Endothelial cell of umbilical vein (primary cell): ENCODE measurements around the gene ZBTB17.

ENCODE experiments used
- POLR2A ChIP-seq: IDR thresholded peaks from 2 replicates; pipeline ENCODE4 v1.6.1; 2012; ENCODE audit warnings: low read depth, mild to moderate bottlenecking, control low read depth, low read length
- POLR2AphosphoS5 ChIP-seq: IDR thresholded peaks from 2 replicates; pipeline ENCODE4 v1.6.1; 2012; ENCODE audit warnings: low read depth, mild to moderate bottlenecking, control low read depth, low read length, moderate library complexity; ENCODE audit not compliant: insufficient read depth
- TF ChIP-seq, protein P1 (sequence below), 2 donors: IDR thresholded peaks; 1 replicate in 1 of 2; 2 replicates in 1 of 2; pipeline ENCODE4 v1.5.1; 2011; ENCODE audit warnings: low read length in 2 of 2, mild to moderate bottlenecking in 2 of 2, moderate library complexity in 2 of 2, control low read depth in 1 of 2, inconsistent platforms in 1 of 2, low read depth in 1 of 2; ENCODE audit not compliant: insufficient read depth in 1 of 2; ENCODE audit errors: extremely low read depth in 1 of 2
- TF ChIP-seq, protein P2 (sequence below): IDR thresholded peaks from 2 replicates; pipeline ENCODE4 v1.6.1; 2011; ENCODE audit not compliant: insufficient read depth, insufficient read length

DNA sequence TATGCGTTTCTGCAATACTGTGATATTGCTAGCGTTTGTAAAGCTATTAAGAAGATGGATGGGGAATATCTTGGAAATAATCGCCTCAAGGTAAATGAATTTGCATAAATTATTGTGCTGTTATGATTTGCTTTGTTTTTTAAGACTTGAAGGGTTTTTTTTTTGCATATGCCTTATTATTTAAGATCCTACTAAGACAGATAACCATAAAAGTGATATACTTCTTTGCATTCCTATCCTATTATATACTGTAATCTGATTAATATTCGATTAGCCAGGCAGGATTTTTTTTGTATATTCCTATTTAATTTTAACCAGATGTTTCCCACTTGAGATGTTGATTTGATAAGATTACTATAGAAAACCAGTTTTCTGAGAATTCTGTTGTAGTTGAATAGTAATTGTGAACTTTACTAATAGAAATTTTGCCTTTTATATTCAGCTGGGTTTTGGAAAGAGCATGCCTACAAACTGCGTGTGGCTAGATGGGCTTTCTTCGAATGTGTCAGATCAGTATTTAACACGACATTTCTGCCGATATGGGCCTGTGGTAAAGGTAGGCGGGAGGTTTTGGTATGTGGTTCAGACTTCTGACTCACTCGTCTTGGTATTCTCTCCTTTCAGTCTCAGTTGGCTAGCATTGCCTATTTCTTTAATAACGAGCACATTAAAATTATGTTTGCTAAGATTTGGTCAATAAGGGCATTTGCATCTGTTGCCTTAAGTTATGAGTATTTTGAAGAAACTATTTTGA lies 56.8 kb downstream of the ZBTB17 start:
- TF ChIP-seq, protein P1, sequence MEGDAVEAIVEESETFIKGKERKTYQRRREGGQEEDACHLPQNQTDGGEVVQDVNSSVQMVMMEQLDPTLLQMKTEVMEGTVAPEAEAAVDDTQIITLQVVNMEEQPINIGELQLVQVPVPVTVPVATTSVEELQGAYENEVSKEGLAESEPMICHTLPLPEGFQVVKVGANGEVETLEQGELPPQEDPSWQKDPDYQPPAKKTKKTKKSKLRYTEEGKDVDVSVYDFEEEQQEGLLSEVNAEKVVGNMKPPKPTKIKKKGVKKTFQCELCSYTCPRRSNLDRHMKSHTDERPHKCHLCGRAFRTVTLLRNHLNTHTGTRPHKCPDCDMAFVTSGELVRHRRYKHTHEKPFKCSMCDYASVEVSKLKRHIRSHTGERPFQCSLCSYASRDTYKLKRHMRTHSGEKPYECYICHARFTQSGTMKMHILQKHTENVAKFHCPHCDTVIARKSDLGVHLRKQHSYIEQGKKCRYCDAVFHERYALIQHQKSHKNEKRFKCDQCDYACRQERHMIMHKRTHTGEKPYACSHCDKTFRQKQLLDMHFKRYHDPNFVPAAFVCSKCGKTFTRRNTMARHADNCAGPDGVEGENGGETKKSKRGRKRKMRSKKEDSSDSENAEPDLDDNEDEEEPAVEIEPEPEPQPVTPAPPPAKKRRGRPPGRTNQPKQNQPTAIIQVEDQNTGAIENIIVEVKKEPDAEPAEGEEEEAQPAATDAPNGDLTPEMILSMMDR (IDR thresholded peaks at IDR 0.05; ENCODE audit: extremely low read depth in 1 of 2, insufficient read depth in 1 of 2, low read depth in 1 of 2, low read length in 2 of 2), result no peak
- TF ChIP-seq POLR2A (no peak), POLR2AphosphoS5 (no peak)
- TF ChIP-seq, protein P2, sequence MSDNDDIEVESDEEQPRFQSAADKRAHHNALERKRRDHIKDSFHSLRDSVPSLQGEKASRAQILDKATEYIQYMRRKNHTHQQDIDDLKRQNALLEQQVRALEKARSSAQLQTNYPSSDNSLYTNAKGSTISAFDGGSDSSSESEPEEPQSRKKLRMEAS, result no peak
